Measurements from ENCODE around the gene MMAB. TPM values are rescaled to one million over a fixed set of nuclear protein-coding genes. Genes with fewer than 3 reads are reported as not detected.

MMAB gene
- total RNA-seq (2021) (97.6 and 104 TPM in 2 replicates), Bru-seq, nascent RNA (percentile 75 among the genes with signal in this experiment), BruChase-seq, experiment 1, labeled RNA remaining after a 2-hour chase (percentile 65 among the genes with signal in this experiment), BruChase-seq, experiment 2, labeled RNA remaining after a 6-hour chase (percentile 71 among the genes with signal in this experiment)
- long read RNA-seq, full-length matches to known transcripts = 98 of 117 reads
- long read RNA-seq, partial matches to known transcripts = 1 of 117 reads
- long read RNA-seq, other reads (novel, unspliced or antisense) = 18 of 117 reads

DNA sequence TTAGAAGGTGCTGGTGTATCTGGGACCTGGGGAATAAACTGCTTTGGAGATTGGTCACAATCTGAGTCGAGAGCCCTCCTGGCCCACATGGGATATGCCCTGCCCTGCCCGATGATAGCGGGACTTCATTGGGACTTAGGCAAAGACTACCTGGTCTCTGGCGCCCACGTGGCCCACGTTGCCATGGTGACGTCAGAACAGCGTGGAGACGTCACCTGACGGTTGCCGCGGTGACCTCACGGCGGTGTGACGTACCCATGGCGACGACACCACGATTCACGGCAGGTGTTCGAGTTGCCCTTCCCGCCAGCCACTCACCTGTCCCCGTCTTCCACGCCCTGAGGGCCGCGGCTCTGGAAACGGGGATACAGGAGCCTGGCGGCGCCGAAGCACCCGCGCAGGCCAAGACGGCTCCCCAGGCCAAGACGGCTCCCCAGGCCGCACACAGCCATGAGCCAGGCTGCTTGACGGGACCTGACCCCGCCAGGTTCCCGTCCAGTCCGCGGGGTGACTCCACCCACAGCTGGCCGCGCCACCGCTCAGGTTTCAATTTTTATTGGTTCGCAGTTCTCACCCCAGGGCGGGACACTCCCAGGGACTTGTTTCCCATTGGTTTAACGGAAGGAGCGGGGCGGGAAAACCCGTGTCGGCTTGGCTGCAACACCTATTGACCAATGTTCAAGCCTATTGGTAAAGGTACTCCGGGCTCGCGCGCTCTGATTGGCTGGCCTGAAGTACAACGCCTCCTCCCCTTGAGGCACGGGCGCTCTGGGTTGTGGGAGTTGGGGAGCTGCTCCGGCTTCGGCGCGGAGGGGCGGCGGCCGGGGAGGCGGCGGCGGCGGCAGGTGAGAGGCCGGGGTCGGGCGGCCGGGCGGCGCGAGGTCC, at the start of gene MMAB, which contains the start of gene MVK:
Gene MMAB, minus strand, starts transcription at position 476 of the 885 bp plus-strand sequence. Its CDS starts 24 bp downstream, at position 452.
Gene MVK, plus strand, starts transcription at position 766 of the 885 bp plus-strand sequence. CDS start 1,029 bp downstream, outside the sequence.
- TF ChIP-seq CTCF (conservative IDR thresholded peaks at IDR 0.05; ENCODE audit: low read depth, low read length) = no peak
- TF ChIP-seq EZH2 (IDR thresholded peaks at IDR 0.05; ENCODE audit: borderline replicate concordance, low read depth, low read length, poor library complexity, severe bottlenecking) = no peak
- peak; percentile 99 for DNase-seq (ENCODE audit: low spot score)
- H3K27ac ChIP-seq (ENCODE audit: low read depth, low read length, poor library complexity, severe bottlenecking) = peak within 1 kb of the TSS; percentile 96
- intact Hi-C loops (cut with micrococcal nuclease; ENCODE audit: unreplicated experiment) = no loop called here
- H3K4me1 ChIP-seq (ENCODE audit: insufficient read depth, low read length, poor library complexity, severe bottlenecking) = peaks cover 4% of the 10 kb centered on the region
- CTCF ChIA-PET = interaction anchor here (0.6 to 1.5 kb wide), 7 partner anchors 24 to 461 kb away, joined by 3 to 5 read pairs (median 3); no protein-coding TSS in a partner anchor
- POLR2A ChIA-PET (ENCODE audit: low non-redundant PET) = interaction anchor here (0.6 to 0.7 kb wide), 2 partner anchors 30 to 628 kb away, joined by 4 to 6 read pairs; no protein-coding TSS in a partner anchor
- BruUV-seq (replicated peaks) = no TSS peak
- peaks cover 66% of the 10 kb centered on the region for H3K36me3 ChIP-seq (ENCODE audit: insufficient read depth, low read length, poor library complexity, severe bottlenecking)
- peak within 1 kb of the TSS; percentile 68 for H3K4me3 ChIP-seq (ENCODE audit: low read depth, low read length, poor library complexity, severe bottlenecking)
- no peaks in the 10 kb centered on the region for H3K27me3 ChIP-seq (replicated peaks; ENCODE audit: insufficient read depth, low read depth, low read length, poor library complexity)
- H3K9me3 ChIP-seq (ENCODE audit: low read depth, low read length, poor library complexity, severe bottlenecking) = no peaks in the 10 kb centered on the region

- Histone ChIP-seq H3K27me3 (replicated peaks; ENCODE audit: insufficient read depth, low read depth, low read length, poor library complexity) (no peaks in the 10 kb centered on the region), H3K4me3 (ENCODE audit: low read depth, low read length, poor library complexity, severe bottlenecking) (peak overlapping the region; percentile 23), H3K36me3 (ENCODE audit: insufficient read depth, low read length, poor library complexity, severe bottlenecking) (no peaks in the 10 kb centered on the region), H3K4me1 (ENCODE audit: insufficient read depth, low read length, poor library complexity, severe bottlenecking) (peaks cover 19% of the 10 kb centered on the region), H3K9me3 (ENCODE audit: low read depth, low read length, poor library complexity, severe bottlenecking) (no peaks in the 10 kb centered on the region), H3K27ac (ENCODE audit: low read depth, low read length, poor library complexity, severe bottlenecking) (peak overlapping the region; percentile 75)
- ChIA-PET POLR2A (ENCODE audit: low non-redundant PET) (interaction anchor here (0.6 kb wide), 2 partner anchors 100 to 1686 kb away, joined by 3 to 4 read pairs; no protein-coding TSS in a partner anchor), CTCF (no interaction called here)
- TF ChIP-seq EZH2 (IDR thresholded peaks at IDR 0.05; ENCODE audit: borderline replicate concordance, low read depth, low read length, poor library complexity, severe bottlenecking) = no peak
- no TSS peak for BruUV-seq (replicated peaks)
- intact Hi-C loops (cut with micrococcal nuclease; ENCODE audit: unreplicated experiment) = no loop called here
- peak; percentile 24 for DNase-seq (ENCODE audit: low spot score)
These were observed 48.6 kb upstream of the MMAB start for GRCh38 chr12:109621901-109622364.

- Histone ChIP-seq H3K36me3 (ENCODE audit: insufficient read depth, low read length, poor library complexity, severe bottlenecking) (no peaks in the 10 kb centered on the region), H3K4me3 (ENCODE audit: low read depth, low read length, poor library complexity, severe bottlenecking) (peak overlapping the region; percentile 23), H3K27ac (ENCODE audit: low read depth, low read length, poor library complexity, severe bottlenecking) (peak overlapping the region; percentile 75), H3K4me1 (ENCODE audit: insufficient read depth, low read length, poor library complexity, severe bottlenecking) (peaks cover 19% of the 10 kb centered on the region), H3K27me3 (replicated peaks; ENCODE audit: insufficient read depth, low read depth, low read length, poor library complexity) (peaks cover 4% of the 10 kb centered on the region), H3K9me3 (ENCODE audit: low read depth, low read length, poor library complexity, severe bottlenecking) (no peaks in the 10 kb centered on the region)
- CTCF ChIA-PET = no interaction called here
- TF ChIP-seq EZH2 (IDR thresholded peaks at IDR 0.05; ENCODE audit: borderline replicate concordance, low read depth, low read length, poor library complexity, severe bottlenecking) (no peak), CTCF (conservative IDR thresholded peaks at IDR 0.05; ENCODE audit: low read depth, low read length) (no peak)
- DNase-seq (ENCODE audit: low spot score) = peak; percentile 57
- intact Hi-C loops (cut with micrococcal nuclease; ENCODE audit: unreplicated experiment) = no loop called here
- BruUV-seq (replicated peaks) = no TSS peak
- POLR2A ChIA-PET (ENCODE audit: low non-redundant PET) = interaction anchor here (0.6 kb wide), 1 partner anchor 100 kb away, joined by 4 read pairs; no protein-coding TSS in a partner anchor
These were observed 47.9 kb upstream of the MMAB start for GRCh38 chr12:109621211-109621694.
